ENCODE results near the gene WIPF1. TPM values are rescaled to one million over a fixed set of nuclear protein-coding genes. Genes with fewer than 3 reads are reported as not detected.
A peak's percentile ranks its signal among the peaks of the same experiment; 100 is the strongest.

The WIPF1 gene
- total RNA-seq, 1 donor from 2014 or later, result 107 TPM

DNA sequence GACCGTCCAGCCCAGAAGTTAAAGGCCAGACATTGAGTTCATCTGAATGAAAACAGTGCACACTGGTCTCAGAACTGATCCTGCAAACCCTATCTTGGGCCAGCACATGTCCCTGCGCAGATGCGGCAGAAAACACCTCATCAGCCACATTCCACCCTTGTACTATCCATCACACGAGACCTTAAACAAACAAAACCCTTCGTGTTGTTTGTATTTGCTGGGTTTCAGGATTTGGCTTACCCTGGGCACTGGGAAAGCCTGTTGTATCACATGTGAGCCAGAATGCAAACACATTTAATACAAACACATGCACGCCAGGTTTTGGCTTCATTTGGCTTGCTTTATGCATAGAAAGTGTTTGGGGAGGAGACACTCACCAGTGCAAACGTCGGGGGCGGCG lies 12.5 kb downstream of the WIPF1 start:
- ATAC-seq (peak; percentile 79), DNase-seq (ENCODE audit: low spot score) (no peak)
- intact Hi-C loops (cut with DNase I), result loop anchor here (10.0 kb wide), 1 partner anchor 100 kb away; no protein-coding TSS in a partner anchor

DNA sequence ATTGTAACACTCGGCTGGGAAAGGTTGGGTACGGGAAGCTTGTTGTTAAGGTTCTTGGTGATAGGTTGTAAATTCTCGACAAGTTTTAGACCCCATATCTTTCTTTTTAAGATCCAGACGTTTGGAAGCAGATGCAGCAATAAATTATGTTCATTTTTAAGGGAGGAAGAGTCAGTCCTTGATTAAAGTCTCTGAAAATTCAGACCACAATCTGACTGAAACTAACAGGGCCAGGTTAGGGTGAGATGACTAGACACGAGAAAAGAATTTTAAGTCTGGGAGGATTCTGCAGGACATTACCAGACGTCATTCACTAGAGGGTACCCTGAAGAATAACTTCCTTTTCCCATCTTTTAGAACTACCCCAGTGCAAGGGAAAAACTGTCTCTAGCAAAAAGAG lies 16.1 kb downstream of the WIPF1 start:
- no peak for ATAC-seq
- no peak for DNase-seq (ENCODE audit: low spot score)
- intact Hi-C loops (cut with DNase I), result loop anchor here (10.0 kb wide), 1 partner anchor 103 kb away; no protein-coding TSS in a partner anchor

GRCh38 chr2:174580951-174581350 lies 16.7 kb downstream of the WIPF1 start:
- intact Hi-C loops (cut with DNase I), result loop anchor here (10.0 kb wide), 1 partner anchor 104 kb away; no protein-coding TSS in a partner anchor
- no peak for DNase-seq (ENCODE audit: low spot score)

DNA sequence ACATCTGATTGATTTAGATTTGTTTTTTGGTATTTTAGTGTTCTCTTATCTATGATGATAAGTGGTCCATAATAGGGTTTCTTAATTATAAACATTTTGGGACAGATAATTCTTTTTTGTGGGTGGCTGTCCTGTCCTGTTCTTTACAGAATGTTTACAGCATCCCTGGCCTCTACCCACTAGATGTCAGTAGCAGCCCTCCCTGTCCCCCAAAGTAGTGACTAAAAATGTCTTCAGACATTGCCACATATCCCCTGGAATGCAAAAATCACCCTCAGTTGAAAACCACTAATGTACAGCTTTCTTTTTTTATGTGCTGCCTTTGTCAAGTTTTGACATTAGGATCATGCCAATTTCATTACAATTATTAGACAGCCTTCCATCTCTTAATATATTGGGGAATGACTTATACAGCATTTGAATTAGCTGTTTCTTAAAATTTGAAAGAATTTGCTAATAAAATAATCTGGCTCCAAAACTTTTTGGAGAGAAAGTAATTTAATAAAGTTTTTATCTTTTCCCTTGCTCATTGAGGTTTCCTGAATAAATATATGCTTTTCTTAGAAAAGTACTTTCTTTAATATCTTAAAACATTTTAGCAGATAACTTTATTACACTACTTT lies 19.5 kb downstream of the WIPF1 start:
- DNase-seq (ENCODE audit: low spot score) (no peak), ATAC-seq (peak; percentile 57)
- intact Hi-C loops (cut with DNase I), result no loop called here

More at GRCh38 chr2:174580951-174581350, 16.7 kb downstream of the WIPF1 start:
- peak; percentile 44 for ATAC-seq

DNA sequence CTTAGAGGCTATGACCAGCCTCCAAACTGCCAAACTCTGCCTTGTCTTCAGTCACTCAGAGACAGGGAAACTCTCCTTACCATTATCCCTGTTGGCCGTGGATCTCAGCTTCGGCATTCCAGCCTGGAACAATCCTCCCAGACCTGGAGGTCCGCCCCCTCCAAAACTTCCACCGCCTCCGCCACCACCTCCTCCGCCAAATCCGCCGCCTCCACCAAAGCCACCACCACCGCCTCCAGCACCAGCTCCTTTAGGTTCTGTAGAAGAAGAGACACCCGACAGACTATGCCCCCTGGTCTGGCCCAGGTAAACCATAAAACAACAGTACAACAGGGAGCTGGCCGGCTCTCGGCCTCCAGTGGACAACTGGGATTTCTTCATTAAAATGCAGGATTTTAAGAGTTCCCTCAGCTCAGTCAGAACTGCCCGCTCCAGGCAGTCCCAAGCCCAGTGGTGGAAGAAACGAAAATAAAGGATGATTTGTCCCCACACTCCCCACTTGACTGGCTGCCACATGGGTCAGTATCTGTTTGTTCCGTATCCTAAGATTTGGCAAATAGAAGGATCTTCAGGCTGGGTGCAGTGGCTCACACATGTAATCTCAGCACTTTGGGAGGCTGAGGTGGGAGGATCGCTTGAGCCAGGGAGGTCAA lies 22.4 kb downstream of the WIPF1 start:
- intact Hi-C loops (cut with DNase I), result no loop called here
- DNase-seq (ENCODE audit: low spot score), result no peak
- ATAC-seq, result no peak

DNA sequence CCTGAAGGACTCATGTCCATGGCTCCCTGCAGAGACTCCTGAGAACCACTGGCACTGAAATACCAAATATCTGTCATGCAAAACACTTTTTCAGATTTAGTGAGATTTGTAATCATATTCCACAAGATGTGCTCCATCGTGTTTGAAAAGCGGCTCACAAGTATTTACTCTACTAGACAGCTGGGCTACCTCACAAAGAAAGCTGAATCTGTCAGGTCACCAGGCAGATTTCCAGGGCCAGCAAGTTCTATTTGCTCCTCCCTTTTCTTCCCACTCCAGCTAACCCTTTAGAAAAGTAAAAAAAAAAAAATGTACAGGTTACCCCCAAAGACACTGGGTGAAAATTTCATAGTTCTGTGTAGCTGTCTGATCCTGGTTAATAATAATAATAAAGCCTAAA lies 22.9 kb downstream of the WIPF1 start:
- no peak for ATAC-seq
- intact Hi-C loops (cut with DNase I), result no loop called here
- no peak for DNase-seq (ENCODE audit: low spot score)

DNA sequence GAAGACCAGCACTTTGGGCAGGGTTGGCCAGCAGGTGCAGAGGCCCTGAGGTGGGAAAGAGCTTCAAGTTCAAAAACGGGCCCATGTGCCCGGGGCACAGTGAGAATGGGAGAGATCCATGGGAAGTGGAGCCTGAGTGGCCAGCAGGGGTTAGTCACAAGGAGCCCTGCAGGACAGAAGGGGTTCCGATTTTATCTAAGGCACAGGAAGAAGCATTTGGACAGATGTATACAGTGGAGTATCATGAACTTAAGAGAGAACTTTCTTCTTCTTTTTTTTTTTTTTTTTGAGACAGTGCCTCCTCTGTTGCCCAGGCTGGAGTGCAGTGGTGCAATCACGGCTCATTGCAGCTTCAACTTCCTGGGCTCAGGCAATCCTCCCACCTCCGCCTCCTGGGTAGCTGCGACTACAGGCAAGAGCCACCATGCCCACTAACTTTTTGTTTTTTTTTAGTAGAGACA lies 24.0 kb downstream of the WIPF1 start:
- intact Hi-C loops (cut with DNase I), result no loop called here
- peak; percentile 35 for ATAC-seq
- no peak for DNase-seq (ENCODE audit: low spot score)

DNA sequence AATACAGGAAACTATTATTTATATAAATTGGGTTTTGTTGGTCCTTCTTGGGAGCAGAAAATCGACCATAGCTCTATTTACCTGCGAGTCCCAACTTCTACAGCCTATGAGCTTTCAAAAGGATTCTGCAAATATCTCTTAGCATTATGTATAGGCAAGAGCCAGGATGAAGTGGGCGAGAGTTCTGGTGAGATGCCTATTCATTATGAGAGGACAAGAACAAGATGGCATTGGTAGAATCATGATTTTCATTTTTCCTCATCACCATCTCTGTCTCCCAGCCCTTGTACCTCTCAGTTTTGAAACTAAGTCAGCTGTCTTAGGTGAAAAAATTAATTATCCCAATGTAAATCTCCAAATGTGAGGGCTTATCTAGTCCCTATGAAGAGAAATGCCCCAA lies 25.0 kb downstream of the WIPF1 start:
- intact Hi-C loops (cut with DNase I), result no loop called here
- ATAC-seq (no peak), DNase-seq (ENCODE audit: low spot score) (no peak)

DNA sequence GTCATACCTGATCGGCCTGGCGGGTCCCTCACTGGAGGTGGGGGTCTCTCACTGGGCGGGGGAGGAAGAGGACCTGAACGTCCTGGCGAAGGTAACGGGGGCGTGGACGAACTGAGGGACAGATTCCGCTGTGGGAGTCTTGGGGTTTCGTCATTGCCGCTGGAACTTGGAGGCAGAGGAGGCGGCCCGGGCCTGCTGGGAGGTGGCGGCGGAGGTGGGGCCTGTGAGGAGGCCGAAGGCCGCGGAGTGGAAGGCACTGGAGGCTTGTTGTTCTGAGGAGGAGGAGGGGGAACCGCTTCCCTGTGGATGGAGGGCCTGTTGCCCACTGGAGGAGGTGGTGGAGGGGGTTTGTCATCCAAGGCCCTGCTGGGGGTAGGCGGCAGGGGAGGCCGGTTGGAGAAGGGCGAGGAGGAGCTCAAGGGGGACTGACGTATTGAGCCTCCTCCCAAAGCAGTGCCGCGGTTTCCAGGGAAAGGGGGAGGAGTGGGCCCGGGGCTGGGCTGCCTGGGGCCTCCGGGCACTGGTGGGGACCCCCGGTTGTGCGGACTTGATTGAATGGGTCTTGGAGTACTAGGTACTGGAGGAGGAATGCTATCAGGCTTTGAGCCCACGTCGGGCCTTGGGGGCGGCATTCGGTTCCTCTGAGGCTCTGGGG lies 25.8 kb downstream of the WIPF1 start:
- intact Hi-C loops (cut with DNase I), result no loop called here
- ATAC-seq (no peak), DNase-seq (ENCODE audit: low spot score) (no peak)

- intact Hi-C loops (cut with DNase I), result no loop called here
- ATAC-seq, result no peak
Measured at GRCh38 chr2:174570318-174570958, 27.2 kb downstream of the WIPF1 start.

DNA sequence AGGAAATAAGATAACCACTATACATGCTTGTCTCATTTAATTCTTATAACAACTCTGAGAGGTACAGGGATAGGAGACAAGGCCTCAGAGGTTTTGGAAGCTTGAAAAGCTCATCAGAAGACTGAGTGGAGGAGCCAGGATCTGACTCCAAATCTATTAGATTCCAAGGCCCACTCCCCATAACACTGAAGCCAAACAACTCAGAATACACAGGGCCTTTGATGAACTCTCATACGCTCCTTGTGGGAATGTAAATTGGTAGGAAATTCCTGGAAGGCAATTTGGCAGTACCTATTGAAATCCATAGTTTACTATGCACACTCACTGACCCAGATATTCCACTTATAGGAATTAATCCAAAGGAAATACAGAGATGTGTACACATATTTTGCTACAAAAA lies 27.9 kb downstream of the WIPF1 start:
- DNase-seq (ENCODE audit: low spot score), result no peak
- intact Hi-C loops (cut with DNase I), result no loop called here
- ATAC-seq, result no peak

More at GRCh38 chr2:174570318-174570958, 27.2 kb downstream of the WIPF1 start:
- no peak for DNase-seq (ENCODE audit: low spot score)

- intact Hi-C loops (cut with DNase I), result no loop called here
- ATAC-seq, result no peak
- no peak for DNase-seq (ENCODE audit: low spot score)
Measured at GRCh38 chr2:174568425-174568824, 29.2 kb downstream of the WIPF1 start.

- DNase-seq (ENCODE audit: low spot score) (no peak), ATAC-seq (no peak)
- intact Hi-C loops (cut with DNase I), result no loop called here
Measured at GRCh38 chr2:174566871-174567270, 30.7 kb downstream of the WIPF1 start.

GRCh38 chr2:174563530-174564282 lies 33.9 kb downstream of the WIPF1 start:
- DNase-seq (ENCODE audit: low spot score) (no peak), ATAC-seq (no peak)
- intact Hi-C loops (cut with DNase I), result no loop called here

- intact Hi-C loops (cut with DNase I), result no loop called here
- no peak for DNase-seq (ENCODE audit: low spot score)
- peak; percentile 45 for ATAC-seq
Measured at GRCh38 chr2:174561972-174562370, 35.6 kb downstream of the WIPF1 start.

GRCh38 chr2:174561283-174561971 lies 36.2 kb downstream of the WIPF1 start:
- DNase-seq (ENCODE audit: low spot score) (peak; percentile 85), ATAC-seq (peak; percentile 98)
- intact Hi-C loops (cut with DNase I), result no loop called here

DNA sequence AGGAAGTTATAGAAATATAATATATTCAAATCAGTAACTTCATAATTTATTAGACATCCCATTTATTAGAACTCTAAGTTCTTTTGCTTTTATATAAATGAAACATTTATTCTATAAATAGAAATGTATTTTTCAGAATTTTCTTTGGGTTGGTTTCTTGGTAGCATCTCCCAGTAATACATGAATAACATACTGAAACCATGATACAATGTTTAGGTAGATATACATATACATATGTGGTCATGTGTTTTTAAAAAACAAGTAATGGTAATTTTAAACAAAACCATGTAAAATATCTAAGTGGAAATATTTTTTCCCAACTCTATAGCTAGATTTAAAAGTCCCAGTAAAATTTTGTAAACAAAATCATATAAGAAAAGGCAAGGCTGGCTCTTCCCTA lies 36.9 kb downstream of the WIPF1 start:
- intact Hi-C loops (cut with DNase I), result no loop called here

DNA sequence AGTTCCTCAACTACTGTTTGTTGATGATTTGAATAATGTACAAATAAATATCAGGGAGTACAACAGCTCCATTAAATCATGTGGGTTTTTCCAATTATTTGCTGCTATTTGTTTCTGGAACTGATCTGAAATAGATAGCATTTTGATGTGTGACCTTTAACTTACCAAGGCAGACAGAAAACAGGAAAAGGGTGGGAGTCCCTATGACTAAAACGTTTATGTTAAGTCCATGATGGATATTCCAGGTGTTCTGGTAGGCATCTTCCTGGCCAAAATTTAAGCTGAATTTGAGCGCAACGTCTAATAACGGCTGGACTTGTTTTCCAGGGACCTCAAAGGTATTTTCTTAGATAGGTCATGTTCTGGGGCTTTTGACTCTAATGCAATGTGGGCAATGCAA lies 41.6 kb downstream of the WIPF1 start:
- intact Hi-C loops (cut with DNase I), result no loop called here
- DNase-seq (ENCODE audit: low spot score) (no peak), ATAC-seq (no peak)

More for the DNA sequence above, 36.9 kb downstream of the WIPF1 start:
- ATAC-seq (no peak), DNase-seq (ENCODE audit: low spot score) (no peak)

All from sciatic nerve (tissue), 2 donors.